Lower lobe of right lung (tissue), 2 donors: Measurements from ENCODE around the gene ATXN7L1. TPM values are rescaled to one million over a fixed set of nuclear protein-coding genes. Genes with fewer than 3 reads are reported as not detected.

Experiments
- ATAC-seq, 2 donors: fragments of 200-7000 bp; cut with Tn5 transposase; one replicate each; pipeline ENCODE4 v1.9.1; 2020 to 2022; ENCODE audit warnings: mild to moderate bottlenecking in 2 of 2, moderate library complexity in 2 of 2
- DNase-seq: peaks from one replicate; pipeline ENCODE4 v3.0.0-alpha.2; 2020
- H3K27ac ChIP-seq: fragments of 200-600 bp; one replicate; pipeline ENCODE4 v1.8.0; 2022
- H3K27me3 ChIP-seq: fragments of 200-600 bp; one replicate; pipeline ENCODE4 v1.8.0; 2022; ENCODE audit warnings: low read depth
- H3K36me3 ChIP-seq: fragments of 200-600 bp; one replicate; pipeline ENCODE4 v1.8.0; 2022; ENCODE audit warnings: mild to moderate bottlenecking
- H3K4me1 ChIP-seq: fragments of 200-600 bp; one replicate; pipeline ENCODE4 v1.8.0; 2022
- H3K4me3 ChIP-seq: fragments of 200-600 bp; one replicate; pipeline ENCODE4 v1.8.0; 2022; ENCODE audit warnings: mild to moderate bottlenecking
- H3K9me3 ChIP-seq: fragments of 200-600 bp; one replicate; pipeline ENCODE4 v1.8.0; 2022
- intact Hi-C: fragments of 100-400 bp; cut with DNase I; formaldehyde crosslinking; loops from one replicate; pipeline ENCODE4 v1.11.0; 2022
- total RNA-seq: library from RNA; stranded (reverse); fragmentation: NEBNext Ultra II Directional; extraction: Animal tissue kit (Norgen Biotek cat#: 25700); gene quantifications from one replicate; pipeline ENCODE4 v1.2.1, GENCODE V29; 2021
- TF ChIP-seq, protein P1 (sequence below): fragments of 200-600 bp; IDR thresholded peaks from one replicate; pipeline ENCODE4 v1.8.0; 2022; ENCODE audit warnings: antibody characterized with exemption, mild to moderate bottlenecking
- donor health status: DM: no; HTN: yes; CAD: no; lungs with severe emphysema.

ATXN7L1 gene
- total RNA-seq, 1 donor from 2014 or later: 17.7 TPM

- no peak for ATAC-seq
- intact Hi-C loops: no loop called here
- TF ChIP-seq, protein P1, sequence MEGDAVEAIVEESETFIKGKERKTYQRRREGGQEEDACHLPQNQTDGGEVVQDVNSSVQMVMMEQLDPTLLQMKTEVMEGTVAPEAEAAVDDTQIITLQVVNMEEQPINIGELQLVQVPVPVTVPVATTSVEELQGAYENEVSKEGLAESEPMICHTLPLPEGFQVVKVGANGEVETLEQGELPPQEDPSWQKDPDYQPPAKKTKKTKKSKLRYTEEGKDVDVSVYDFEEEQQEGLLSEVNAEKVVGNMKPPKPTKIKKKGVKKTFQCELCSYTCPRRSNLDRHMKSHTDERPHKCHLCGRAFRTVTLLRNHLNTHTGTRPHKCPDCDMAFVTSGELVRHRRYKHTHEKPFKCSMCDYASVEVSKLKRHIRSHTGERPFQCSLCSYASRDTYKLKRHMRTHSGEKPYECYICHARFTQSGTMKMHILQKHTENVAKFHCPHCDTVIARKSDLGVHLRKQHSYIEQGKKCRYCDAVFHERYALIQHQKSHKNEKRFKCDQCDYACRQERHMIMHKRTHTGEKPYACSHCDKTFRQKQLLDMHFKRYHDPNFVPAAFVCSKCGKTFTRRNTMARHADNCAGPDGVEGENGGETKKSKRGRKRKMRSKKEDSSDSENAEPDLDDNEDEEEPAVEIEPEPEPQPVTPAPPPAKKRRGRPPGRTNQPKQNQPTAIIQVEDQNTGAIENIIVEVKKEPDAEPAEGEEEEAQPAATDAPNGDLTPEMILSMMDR: no peak
- Histone ChIP-seq H3K9me3 (no peaks in the 10 kb centered on the region), H3K36me3 (no peaks in the 10 kb centered on the region), H3K4me1 (no peaks in the 10 kb centered on the region), H3K27ac (no peak overlapping the region), H3K4me3 (no peak overlapping the region), H3K27me3 (no peaks in the 10 kb centered on the region)
- DNase-seq: no peak
Measured at GRCh38 chr7:105816266-105816843, 60.0 kb downstream of the ATXN7L1 start.

GRCh38 chr7:105815576-105815975 is 60.8 kb downstream of the ATXN7L1 start:
- DNase-seq: no peak
- no peaks in the 10 kb centered on the region for H3K27me3 ChIP-seq
- no peaks in the 10 kb centered on the region for H3K9me3 ChIP-seq
- H3K4me1 ChIP-seq: no peaks in the 10 kb centered on the region
- H3K4me3 ChIP-seq: no peak overlapping the region
- no peak for ATAC-seq
- intact Hi-C loops: no loop called here
- no peak overlapping the region for H3K27ac ChIP-seq
- TF ChIP-seq, protein P1: no peak
- H3K36me3 ChIP-seq: no peaks in the 10 kb centered on the region

DNA sequence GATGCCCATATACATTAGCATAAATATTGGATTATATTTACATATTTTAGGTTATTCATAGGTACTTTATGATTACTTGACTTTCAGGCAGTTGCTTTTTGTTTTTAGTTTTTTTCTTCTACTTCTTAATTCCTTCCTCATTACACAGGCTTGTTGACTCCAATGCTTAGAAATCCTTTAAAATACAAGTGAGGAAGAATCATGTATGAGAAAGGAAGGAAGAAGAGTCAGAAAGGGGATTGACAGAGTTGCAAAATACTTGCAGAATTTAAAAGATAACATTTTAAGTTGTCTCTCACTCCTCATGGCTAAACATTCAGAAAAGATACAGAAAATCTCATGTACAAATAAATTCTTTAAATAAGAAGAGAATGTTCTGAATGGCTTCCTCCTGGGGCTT is 61.9 kb downstream of the ATXN7L1 start:
- Histone ChIP-seq H3K9me3 (no peaks in the 10 kb centered on the region), H3K4me3 (no peak overlapping the region), H3K4me1 (no peaks in the 10 kb centered on the region), H3K27me3 (no peaks in the 10 kb centered on the region), H3K36me3 (no peaks in the 10 kb centered on the region), H3K27ac (no peak overlapping the region)
- TF ChIP-seq, protein P1: no peak
- no peak for ATAC-seq
- DNase-seq: no peak
- intact Hi-C loops: no loop called here

DNA sequence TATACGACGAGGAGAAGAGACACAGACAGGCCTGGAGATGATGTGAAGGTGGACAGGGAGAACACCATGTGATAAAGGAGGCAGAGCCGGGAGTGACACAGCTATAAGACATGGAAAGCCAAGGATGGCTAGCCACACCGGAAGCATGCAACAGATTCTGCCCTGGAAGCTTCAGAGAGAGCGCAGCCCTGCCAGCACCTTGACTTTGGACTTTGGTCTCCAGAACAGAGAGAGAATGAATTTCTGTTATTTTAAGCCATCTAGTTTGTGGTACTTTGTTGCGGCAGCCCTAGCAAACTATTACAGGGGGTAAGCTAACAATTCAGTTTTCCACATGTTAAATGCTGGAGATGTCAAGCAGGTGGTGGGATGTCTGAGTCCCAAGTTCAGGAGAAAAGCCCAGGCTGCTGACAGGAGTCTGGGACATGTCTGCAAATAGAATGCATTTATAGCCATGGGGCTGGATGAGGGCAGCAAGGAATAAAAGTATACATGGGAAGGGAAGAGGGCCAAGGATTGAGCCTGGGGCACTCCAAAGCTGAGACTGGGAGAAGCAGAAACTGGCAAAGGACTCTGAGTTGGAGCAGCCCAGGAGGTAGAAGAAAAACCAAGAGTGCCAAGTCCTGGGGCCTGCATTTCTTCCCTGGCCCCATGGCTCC is 65.1 kb downstream of the ATXN7L1 start:
- Histone ChIP-seq H3K36me3 (no peaks in the 10 kb centered on the region), H3K9me3 (no peaks in the 10 kb centered on the region), H3K27ac (no peak overlapping the region), H3K4me1 (peaks cover 6% of the 10 kb centered on the region), H3K27me3 (no peaks in the 10 kb centered on the region), H3K4me3 (no peak overlapping the region)
- DNase-seq (no peak), ATAC-seq (no peak)
- intact Hi-C loops: no loop called here
- TF ChIP-seq, protein P1: no peak

- Histone ChIP-seq H3K4me1 (peaks cover 6% of the 10 kb centered on the region), H3K9me3 (no peaks in the 10 kb centered on the region), H3K27ac (no peak overlapping the region), H3K36me3 (no peaks in the 10 kb centered on the region), H3K4me3 (no peak overlapping the region), H3K27me3 (no peaks in the 10 kb centered on the region)
- TF ChIP-seq, protein P1: no peak
- ATAC-seq: no peak
- no peak for DNase-seq
- intact Hi-C loops: no loop called here
Measured at GRCh38 chr7:105810556-105810955, 65.8 kb downstream of the ATXN7L1 start.
